Uterus (tissue), 4 donors: Measurements from ENCODE around the gene LRIG1. TPM values are rescaled to one million over a fixed set of nuclear protein-coding genes. Genes with fewer than 3 reads are reported as not detected.
A peak's percentile ranks its signal among the peaks of the same experiment; 100 is the strongest.

Experiments
- DNase-seq, 2 donors: peaks; one replicate each; pipeline ENCODE4 v3.0.0-alpha.2; 2019 to 2020
- H3K27ac ChIP-seq, 2 donors: fragments of 200-600 bp; sonication (generic); 1 replicate in 1 of 2; 2 replicates in 1 of 2; pipeline ENCODE4 v1.5.1; 2016 to 2018
- H3K27me3 ChIP-seq, 2 donors: fragments of 200-600 bp; sonication (generic); one replicate each; pipeline ENCODE4 v1.5.1; 2018 to 2019; ENCODE audit warnings: control low read depth in 1 of 2
- H3K36me3 ChIP-seq, 2 donors: fragments of 200-600 bp; sonication (generic); one replicate each; pipeline ENCODE4 v1.5.1; 2019; ENCODE audit warnings: control low read depth in 1 of 2
- H3K4me1 ChIP-seq, 2 donors: fragments of 200-600 bp; sonication (generic); one replicate each; pipeline ENCODE4 v1.5.1; 2018 to 2019; ENCODE audit warnings: control low read depth in 1 of 2
- H3K4me3 ChIP-seq, 2 donors: fragments of 200-600 bp; sonication (generic); 1 replicate in 1 of 2; 2 replicates in 1 of 2; pipeline ENCODE4 v1.5.1; 2018 to 2019; ENCODE audit warnings: mild to moderate bottlenecking in 1 of 2
- H3K9me3 ChIP-seq, 2 donors: fragments of 200-600 bp; sonication (generic); one replicate each; pipeline ENCODE4 v1.5.1; 2019; ENCODE audit warnings: control low read depth in 1 of 2
- POLR2A ChIP-seq, 2 donors: fragments of 450-650 bp; IDR thresholded peaks; one replicate each; pipeline ENCODE4 v1.6.1; 2016; ENCODE audit warnings: antibody characterized with exemption in 2 of 2, mild to moderate bottlenecking in 1 of 2, moderate library complexity in 1 of 2
- intact Hi-C: fragments of 100-400 bp; cut with DNase I; formaldehyde crosslinking; loops from one replicate; pipeline ENCODE4 v1.15.1; 2023; ENCODE audit warnings: low total_unique reads
- total RNA-seq, 4 donors: library from RNA; depleted of rRNA in 3 of 4; stranded (reverse); fragments of >200 nt in 3 of 4; gene quantifications; one replicate each; pipeline versions ENCODE4 v1.1.0 to v1.2.4, GENCODE V29; 2014 to 2023
- TF ChIP-seq, protein P1 (sequence below), 4 experiments: fragments of 200-600 bp in 2 of 4; fragments of 450-650 bp in 2 of 4; sonication (generic) in 2 of 4; IDR thresholded peaks; one replicate each; pipeline ENCODE4 v1.5.1; 2016 to 2019; ENCODE audit warnings: antibody characterized with exemption in 4 of 4, mild to moderate bottlenecking in 2 of 4, moderate library complexity in 1 of 4
- donor health status: DM: yes; HTN: yes; CAD: no.

Gene LRIG1
- total RNA-seq, 4 donors from 2014 or later, result 20.9 to 108 (median 69.6) TPM

DNA sequence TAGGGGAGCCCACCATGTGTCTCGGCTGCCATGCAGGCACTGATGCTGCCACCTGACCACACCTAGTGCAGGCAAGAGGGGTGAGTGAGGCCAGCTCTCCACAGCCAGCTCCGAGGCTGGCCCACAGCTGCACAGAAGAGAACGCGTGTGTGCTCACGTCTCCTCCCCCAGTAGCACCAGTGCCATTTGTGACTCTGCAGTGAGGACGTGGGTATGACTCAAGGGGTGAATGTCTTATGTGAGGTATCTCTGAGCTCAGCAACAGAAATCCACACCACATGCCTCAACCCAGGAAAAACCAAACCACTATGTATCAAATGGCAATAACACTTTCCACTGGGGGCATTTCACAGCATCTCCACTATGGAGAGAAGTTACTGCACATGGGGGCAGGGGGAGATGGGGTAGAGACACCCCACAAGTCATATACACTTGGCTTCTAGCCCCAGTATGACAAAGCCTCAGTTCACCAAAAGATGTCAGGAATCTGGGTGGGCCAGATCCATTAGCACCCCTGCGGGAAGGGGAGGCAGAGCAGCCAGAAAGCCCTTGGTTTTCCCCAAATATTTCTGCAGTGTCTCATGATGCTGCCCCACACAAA is 87.6 kb downstream of the LRIG1 start:
- no peak overlapping the region for H3K27ac ChIP-seq
- H3K27me3 ChIP-seq, result no peaks in the 10 kb centered on the region
- intact Hi-C loops, result no loop called here
- TF ChIP-seq POLR2A (IDR thresholded peaks at IDR 0.05), result no peak
- TF ChIP-seq, protein P1, sequence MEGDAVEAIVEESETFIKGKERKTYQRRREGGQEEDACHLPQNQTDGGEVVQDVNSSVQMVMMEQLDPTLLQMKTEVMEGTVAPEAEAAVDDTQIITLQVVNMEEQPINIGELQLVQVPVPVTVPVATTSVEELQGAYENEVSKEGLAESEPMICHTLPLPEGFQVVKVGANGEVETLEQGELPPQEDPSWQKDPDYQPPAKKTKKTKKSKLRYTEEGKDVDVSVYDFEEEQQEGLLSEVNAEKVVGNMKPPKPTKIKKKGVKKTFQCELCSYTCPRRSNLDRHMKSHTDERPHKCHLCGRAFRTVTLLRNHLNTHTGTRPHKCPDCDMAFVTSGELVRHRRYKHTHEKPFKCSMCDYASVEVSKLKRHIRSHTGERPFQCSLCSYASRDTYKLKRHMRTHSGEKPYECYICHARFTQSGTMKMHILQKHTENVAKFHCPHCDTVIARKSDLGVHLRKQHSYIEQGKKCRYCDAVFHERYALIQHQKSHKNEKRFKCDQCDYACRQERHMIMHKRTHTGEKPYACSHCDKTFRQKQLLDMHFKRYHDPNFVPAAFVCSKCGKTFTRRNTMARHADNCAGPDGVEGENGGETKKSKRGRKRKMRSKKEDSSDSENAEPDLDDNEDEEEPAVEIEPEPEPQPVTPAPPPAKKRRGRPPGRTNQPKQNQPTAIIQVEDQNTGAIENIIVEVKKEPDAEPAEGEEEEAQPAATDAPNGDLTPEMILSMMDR (IDR thresholded peaks at IDR 0.05), result no peak
- H3K9me3 ChIP-seq, result no peaks in the 10 kb centered on the region
- H3K36me3 ChIP-seq, result no peaks in the 10 kb centered on the region
- H3K4me3 ChIP-seq, result no peak overlapping the region
- peak in 1 of 2 donors; percentile 6 for DNase-seq
- H3K4me1 ChIP-seq, result peaks cover 0 to 11% of the 10 kb centered on the region in 2 donors

DNA sequence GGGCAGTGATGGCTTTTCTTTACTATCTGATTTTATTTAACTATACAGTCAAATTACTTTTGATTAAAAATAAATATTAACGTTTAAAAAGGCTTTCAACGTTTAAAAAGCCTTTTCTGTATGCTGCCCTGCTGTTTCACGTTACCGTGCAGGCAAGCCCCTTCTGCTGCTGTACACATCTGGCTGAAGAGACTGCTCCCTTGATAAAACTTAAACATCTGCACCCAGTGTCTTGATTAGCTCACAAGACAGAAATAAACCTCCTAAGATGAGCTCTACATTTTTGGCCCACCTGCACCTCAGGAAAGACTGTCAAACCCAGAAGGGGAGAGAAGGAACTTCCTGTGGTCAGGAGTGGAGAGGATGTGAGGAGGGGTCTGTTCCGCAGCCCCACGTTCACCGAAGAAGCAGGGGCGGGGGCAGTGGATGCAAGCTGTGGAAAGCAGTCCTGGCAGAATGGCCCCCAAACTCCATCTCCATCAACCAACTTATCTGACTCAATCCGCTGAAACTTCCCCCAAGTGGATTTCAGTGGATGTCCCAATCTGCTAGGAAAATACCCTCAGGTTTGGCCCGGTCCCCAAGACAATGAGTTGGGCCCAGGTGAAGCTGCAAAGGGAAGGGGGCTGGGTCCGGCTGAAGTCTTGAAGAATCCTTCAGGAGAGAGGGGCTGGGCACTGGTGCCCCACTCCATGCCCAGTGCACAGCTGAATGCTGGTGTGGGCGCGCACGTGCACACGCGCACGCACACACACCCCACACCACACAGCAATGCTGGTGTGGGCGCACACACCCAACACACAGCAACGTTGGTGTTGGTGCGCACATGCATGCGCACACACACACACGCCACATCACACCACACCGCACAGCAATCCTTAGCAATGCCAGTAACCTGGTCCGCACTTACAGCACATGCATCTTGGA is 88.6 kb downstream of the LRIG1 start:
- no peaks in the 10 kb centered on the region for H3K36me3 ChIP-seq
- H3K27ac ChIP-seq, result no peak overlapping the region

DNA sequence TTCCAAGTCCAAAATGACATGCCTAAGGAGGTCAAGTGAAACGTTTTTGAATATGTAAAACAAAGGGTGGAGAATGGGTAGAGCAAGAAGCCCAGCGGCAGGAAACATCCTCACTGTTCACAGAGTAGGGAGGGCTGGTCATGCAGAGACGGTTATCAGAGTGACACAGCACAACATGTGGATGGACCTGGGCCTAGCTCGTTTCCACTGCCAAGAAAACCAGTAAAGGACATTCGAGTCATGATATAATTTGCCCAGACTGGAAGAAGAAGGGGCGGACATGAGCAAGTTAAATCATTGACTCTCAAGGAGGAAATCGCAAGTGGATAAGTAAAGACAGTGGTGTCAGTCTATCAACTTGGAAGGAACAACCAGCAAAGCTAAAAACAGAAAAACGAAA is 89.3 kb downstream of the LRIG1 start:
- Histone ChIP-seq H3K9me3 (no peaks in the 10 kb centered on the region), H3K4me3 (no peak overlapping the region), H3K4me1 (peaks cover 0 to 7% of the 10 kb centered on the region in 2 donors), H3K36me3 (no peaks in the 10 kb centered on the region), H3K27ac (no peak overlapping the region), H3K27me3 (no peaks in the 10 kb centered on the region)
- peak in 1 of 2 donors; percentile 10 for DNase-seq
- TF ChIP-seq POLR2A (IDR thresholded peaks at IDR 0.05), result no peak
- TF ChIP-seq, protein P1 (IDR thresholded peaks at IDR 0.05), result no peak
- intact Hi-C loops, result no loop called here

More for the DNA sequence above, 88.6 kb downstream of the LRIG1 start:
- intact Hi-C loops, result no loop called here
- Histone ChIP-seq H3K9me3 (no peaks in the 10 kb centered on the region), H3K27me3 (no peaks in the 10 kb centered on the region), H3K4me1 (peaks cover 0 to 9% of the 10 kb centered on the region in 2 donors), H3K4me3 (no peak overlapping the region)
- no peak for TF ChIP-seq POLR2A (IDR thresholded peaks at IDR 0.05)
- TF ChIP-seq, protein P1 (IDR thresholded peaks at IDR 0.05), result no peak
- no peak for DNase-seq

DNA sequence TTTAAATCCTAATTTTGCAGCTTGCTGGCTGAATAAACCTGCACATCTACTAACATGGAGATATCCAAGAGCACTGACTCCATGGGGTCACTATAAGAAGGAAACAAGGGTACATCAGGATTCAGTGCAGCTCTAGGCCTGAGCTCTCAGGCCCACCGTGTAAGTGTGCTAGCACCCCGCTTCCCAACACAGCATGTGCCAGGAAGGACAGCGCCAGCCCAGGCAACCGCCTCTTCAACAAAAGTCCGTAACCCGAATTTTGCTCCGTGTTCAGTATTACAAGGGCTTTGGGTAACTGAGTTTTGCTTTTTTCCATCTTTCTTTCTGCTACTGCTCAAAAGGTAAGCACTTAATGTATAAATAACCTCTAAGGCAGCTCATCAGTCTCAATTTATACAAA is 89.8 kb downstream of the LRIG1 start:
- DNase-seq, result peak in 1 of 2 donors; percentile 9

More for the DNA sequence above, 89.8 kb downstream of the LRIG1 start:
- no peaks in the 10 kb centered on the region for H3K27me3 ChIP-seq
- H3K36me3 ChIP-seq, result no peaks in the 10 kb centered on the region
- no peak for TF ChIP-seq POLR2A (IDR thresholded peaks at IDR 0.05)
- TF ChIP-seq, protein P1 (IDR thresholded peaks at IDR 0.05), result no peak
- intact Hi-C loops, result no loop called here
- no peak overlapping the region for H3K4me3 ChIP-seq
- H3K27ac ChIP-seq, result no peak overlapping the region
- H3K9me3 ChIP-seq, result no peaks in the 10 kb centered on the region
- peaks cover 0 to 7% of the 10 kb centered on the region in 2 donors for H3K4me1 ChIP-seq
